Mononuclear cell (primary cell): ENCODE results near the gene PHLDB1. TPM values are rescaled to one million over a fixed set of nuclear protein-coding genes. Genes with fewer than 3 reads are reported as not detected.
"Not testable (repeated sequence)": the region's sequence is repeated elsewhere in the genome, so short reads cannot be mapped to it uniquely, and the experiment has no call there.

ENCODE experiments used
- H3K27me3 ChIP-seq: 2 replicates; pipeline ENCODE4 v1.6.0; 2011; ENCODE audit warnings: low read length, control low read depth; ENCODE audit not compliant: insufficient read depth
- H3K4me1 ChIP-seq: 2 replicates; pipeline ENCODE4 v1.5.1; 2011; ENCODE audit warnings: mild to moderate bottlenecking, low read length, control low read depth; ENCODE audit not compliant: insufficient read depth
- H3K4me3 ChIP-seq: 2 replicates; pipeline ENCODE4 v1.5.1; 2011; ENCODE audit warnings: mild to moderate bottlenecking, low read length, moderate library complexity
- H3K9me3 ChIP-seq: 2 replicates; pipeline ENCODE4 v1.5.1; 2011; ENCODE audit warnings: low read depth, mild to moderate bottlenecking, control low read depth, low read length
- total RNA-seq: library from RNA; depleted of rRNA; stranded (reverse); fragments of >200 nt; gene quantifications from one replicate; pipeline ENCODE4 v1.2.3, GENCODE V29; 2012

PHLDB1 gene
- 0.63 TPM for total RNA-seq

DNA sequence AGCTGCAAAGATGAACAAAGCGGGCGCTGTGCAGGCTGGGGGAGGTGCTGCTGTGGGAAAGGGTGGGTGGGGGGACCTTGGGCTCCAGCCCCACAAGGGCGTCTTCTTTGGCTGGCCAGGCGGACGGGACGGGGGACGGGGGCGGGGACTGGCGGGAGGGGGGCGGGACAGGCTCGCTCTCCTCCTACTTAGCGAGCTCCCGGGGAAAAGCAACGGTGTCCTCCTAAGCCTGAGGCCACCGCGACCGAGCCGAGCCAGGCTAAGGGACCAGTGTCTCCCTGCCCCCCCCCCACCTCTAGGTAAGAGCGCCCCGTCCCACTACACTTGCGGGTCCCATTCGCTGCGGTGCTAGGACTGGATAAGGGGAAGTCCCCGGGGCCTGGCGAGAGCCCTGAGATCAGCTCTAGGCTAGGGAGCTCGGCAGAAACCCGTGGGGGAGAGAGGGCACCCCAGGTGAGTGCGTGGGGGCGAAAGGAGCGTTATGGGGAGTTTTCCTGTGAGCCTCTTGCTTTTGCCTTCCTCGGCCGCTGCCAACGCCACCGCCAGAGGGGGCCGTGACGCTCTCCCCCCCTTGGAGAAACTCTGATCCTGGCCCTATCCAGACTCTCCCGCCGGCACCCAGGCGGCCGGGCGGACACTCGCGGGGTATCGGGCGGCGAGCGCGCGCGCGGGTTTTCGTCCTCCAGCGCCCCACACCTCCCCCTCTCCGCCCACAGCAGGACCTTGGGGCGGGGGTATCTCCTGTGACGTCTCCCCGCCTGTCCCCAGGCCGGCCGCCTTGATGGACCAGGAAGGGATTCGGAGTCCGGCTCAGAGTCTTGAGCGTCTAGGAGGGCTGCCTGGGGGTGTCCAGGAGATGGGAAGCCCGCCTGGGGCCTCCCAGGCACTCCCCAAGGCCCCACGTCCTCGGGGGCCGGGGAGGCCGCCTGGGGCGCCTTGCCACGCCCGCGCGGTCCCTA, at the start of gene PHLDB1:
Gene PHLDB1, plus strand, starts transcription at position 215 of the 959 bp plus-strand sequence. CDS start 6,222 bp downstream, outside the sequence.
- peak within 1 kb of the TSS; percentile 30 for H3K4me3 ChIP-seq
- H3K27me3 ChIP-seq = peaks cover 39% of the 10 kb centered on the region
- peaks cover 44% of the 10 kb centered on the region for H3K4me1 ChIP-seq
- H3K9me3 ChIP-seq = no peaks in the 10 kb centered on the region

DNA sequence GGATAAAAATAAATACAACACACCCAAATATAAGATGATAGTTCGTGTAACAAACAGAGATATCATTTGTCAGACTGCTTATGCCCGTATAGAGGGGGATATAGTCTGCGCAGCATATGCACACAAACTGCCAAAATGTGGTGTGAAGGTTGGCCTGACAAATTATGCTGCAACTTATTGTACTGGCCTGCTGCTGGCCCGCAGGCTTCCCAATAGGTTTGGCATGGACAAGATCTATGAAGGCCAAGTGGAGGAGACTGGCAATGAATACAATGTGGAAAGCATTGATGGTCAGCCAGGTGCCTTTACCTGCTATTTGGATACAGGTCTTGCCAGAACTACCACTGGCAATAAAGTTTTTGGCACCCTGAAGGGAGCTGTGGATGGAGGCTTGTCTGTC, 46.6 kb upstream of the PHLDB1 start:
- H3K9me3 ChIP-seq = no peaks in the 10 kb centered on the region
- H3K4me1 ChIP-seq = peaks cover 7% of the 10 kb centered on the region
- no peak overlapping the region for H3K4me3 ChIP-seq
- no peaks in the 10 kb centered on the region for H3K27me3 ChIP-seq

DNA sequence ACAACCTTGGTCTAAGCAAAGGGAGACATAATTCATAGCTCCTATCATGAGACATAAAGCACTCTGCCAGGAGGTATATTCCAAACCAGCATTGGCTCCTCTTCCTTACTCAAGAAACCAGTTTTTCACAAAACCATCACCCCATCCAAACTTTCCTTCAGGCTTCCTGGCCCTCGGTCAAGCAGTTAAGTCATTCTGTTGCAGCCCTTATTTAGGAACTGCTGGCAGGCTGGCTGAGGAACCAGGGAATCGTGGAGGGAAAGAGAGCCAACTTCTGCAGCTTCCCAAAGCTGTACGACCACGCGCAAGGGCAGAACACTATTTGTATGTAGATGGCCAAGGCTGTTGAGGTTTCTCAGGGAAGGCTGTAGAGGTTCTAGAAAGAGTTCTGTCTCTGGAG, 42.4 kb upstream of the PHLDB1 start:
- no peaks in the 10 kb centered on the region for H3K27me3 ChIP-seq
- H3K9me3 ChIP-seq = no peaks in the 10 kb centered on the region
- no peak overlapping the region for H3K4me3 ChIP-seq
- H3K4me1 ChIP-seq = peaks cover 7% of the 10 kb centered on the region

DNA sequence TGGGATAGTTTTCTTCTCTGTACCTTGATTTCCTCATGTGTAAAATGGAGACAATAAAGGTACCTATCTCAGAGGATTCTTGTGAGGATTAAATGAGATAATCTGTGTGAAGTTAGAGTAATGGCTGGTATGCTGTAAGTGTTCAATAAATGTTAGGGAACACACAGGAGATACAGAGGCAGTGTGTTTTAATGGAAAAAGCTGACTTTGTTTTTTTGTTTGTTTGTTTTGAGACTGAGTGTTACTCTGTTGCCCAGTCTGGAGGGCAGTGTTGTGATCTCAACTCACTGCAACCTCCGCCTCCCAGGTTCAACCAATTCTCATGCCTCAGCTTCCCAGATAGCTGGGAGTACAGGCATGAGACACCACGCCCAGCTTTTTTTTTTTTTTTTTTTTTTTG, 37.7 kb upstream of the PHLDB1 start:
- peaks cover 29% of the 10 kb centered on the region for H3K4me1 ChIP-seq
- H3K4me3 ChIP-seq = no peak overlapping the region
- no peaks in the 10 kb centered on the region for H3K27me3 ChIP-seq
- no peaks in the 10 kb centered on the region for H3K9me3 ChIP-seq

DNA sequence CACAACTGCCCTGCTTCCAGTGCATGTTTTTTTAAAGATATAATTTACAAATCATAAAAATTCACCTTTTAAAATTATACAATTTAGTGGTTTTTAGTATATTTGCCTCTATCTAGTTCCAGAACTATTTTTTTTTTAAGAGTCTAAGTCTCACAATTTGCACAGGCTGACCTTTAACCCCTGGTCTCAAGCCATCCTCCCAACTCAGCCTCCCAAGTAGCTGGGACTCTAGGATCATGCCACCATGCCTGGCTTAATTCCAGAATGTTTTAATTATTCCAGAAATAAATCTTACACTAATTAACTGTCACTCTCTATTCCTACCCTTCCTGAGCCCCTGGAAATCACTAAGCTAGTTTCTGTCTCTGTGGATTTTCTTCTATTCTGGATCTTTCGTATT, 36.6 kb upstream of the PHLDB1 start:
- Histone ChIP-seq H3K4me3 (no peak overlapping the region), H3K4me1 (peaks cover 28% of the 10 kb centered on the region), H3K27me3 (no peaks in the 10 kb centered on the region), H3K9me3 (no peaks in the 10 kb centered on the region)

DNA sequence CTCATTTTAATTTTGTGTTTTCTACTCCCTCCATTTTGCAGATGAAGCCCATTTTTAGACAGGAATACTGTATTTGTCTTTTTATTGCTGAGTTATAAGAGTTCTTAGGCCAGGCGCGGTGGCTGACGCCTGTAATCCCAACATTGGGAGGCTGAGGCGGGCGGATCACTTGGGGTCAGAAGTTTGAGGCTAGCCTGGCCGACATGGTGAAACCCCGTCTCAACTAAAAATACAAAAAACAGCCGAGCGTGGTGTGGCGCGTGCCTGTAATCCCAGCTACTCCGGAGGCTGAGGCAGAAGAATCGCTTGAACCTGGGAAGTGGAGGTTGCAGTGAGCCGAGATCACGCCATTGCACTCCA, 35.7 kb upstream of the PHLDB1 start:
- H3K27me3 ChIP-seq, H3K9me3 ChIP-seq: not testable (repeated sequence)
- peak overlapping the region; percentile 100 for H3K4me3 ChIP-seq
- peaks cover 29% of the 10 kb centered on the region for H3K4me1 ChIP-seq

DNA sequence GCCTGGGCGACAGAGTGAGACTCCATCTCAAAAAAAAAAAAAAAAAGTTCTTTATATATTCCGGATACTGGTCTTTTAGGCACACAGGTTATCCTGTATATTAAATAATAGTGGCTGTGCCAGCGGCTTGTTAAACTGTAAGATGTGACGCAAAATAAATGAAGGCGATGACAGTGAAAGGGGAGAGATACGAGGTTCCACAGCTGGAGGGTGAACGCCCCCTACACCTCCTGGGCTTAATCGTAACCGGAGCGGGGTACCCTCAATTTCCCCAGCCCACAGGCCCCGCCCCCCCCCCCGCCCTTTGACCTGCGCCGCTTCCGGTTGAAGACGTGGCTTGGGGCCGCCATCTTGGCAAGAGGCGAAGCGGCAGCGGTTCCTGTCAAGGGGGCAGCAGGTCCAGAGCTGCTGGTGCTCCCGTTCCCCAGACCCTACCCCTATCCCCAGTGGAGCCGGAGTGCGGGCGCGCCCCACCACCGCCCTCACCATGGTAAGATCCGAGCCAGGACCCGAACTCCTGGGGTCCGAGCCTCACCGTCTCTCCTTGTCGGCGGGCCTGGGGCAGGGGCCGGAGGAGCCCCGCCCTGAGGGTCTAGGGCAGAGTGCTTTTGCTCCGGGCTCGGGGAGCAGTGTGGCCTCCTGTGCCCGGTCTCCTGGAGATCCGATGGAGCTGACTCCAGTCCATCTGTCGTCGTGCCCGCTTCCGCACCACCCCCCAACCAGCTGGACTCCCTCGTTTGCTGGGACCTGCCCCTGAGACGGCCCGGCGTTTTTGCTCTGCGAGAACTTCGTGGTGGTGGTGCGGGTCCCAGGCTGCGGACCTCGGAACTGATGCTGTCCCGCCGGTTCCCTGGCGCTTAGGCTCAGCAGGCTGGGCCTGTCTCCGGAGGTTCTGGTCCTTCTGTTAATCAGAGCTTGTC, 35.1 kb upstream of the PHLDB1 start, which contains the start of gene ARCN1:
Gene ARCN1, plus strand, starts transcription at position 349 of the 920 bp plus-strand sequence. Its CDS starts 139 bp downstream, at position 488.
- no peaks in the 10 kb centered on the region for H3K27me3 ChIP-seq
- H3K4me1 ChIP-seq = peaks cover 35% of the 10 kb centered on the region
- peak within 1 kb of the TSS; percentile 100 for H3K4me3 ChIP-seq
- H3K9me3 ChIP-seq = no peaks in the 10 kb centered on the region

DNA sequence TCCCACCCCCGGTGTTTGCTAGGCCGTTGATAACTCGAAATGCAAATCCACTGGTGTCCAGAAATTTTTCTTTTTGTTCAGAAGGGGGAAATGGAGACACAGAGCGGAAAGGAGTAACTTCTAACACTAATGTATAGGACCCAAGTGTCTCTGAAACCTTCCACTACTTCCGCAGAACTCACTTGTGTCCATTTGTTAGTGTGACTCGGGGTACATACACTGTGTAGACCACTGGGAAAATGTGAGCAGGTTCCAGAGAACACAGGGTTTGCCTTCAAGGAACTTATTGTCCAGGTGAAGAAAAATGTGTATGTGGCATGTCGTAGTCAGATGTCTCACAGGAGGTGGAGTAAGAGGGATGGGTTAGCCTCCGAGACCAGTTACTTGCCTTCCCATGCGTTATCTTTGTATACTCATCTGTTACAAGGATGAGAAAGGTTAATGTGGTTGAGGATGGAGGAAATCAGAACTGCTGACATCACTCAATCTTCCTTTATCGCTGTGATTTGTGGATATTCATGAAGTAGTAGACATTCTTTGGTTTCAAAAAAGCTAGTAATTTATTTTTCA, 34.3 kb upstream of the PHLDB1 start:
- no peaks in the 10 kb centered on the region for H3K27me3 ChIP-seq
- H3K4me3 ChIP-seq = peak overlapping the region; percentile 100
- no peaks in the 10 kb centered on the region for H3K9me3 ChIP-seq
- peaks cover 37% of the 10 kb centered on the region for H3K4me1 ChIP-seq

DNA sequence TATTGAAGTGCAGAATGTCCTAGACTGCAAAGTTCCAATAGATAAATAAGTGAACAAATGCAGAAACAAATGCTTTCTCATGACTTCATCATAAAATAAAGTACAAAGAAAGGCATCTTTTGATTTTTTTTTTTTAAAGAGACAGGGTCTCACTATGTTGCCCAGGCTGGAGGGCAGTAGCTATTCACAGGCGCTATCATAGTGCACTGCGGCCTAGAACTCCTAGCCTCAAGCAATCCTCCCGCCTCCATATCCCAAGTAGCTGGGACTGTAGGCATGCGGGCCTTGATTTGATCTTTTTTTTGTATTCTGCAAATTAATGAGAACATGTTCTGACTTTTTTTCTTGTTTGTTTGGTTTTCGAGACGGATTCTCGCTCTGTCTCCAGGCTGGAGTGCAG, 32.8 kb upstream of the PHLDB1 start:
- Histone ChIP-seq H3K4me1 (peaks cover 37% of the 10 kb centered on the region), H3K27me3 (no peaks in the 10 kb centered on the region), H3K4me3 (no peak overlapping the region), H3K9me3 (no peaks in the 10 kb centered on the region)

DNA sequence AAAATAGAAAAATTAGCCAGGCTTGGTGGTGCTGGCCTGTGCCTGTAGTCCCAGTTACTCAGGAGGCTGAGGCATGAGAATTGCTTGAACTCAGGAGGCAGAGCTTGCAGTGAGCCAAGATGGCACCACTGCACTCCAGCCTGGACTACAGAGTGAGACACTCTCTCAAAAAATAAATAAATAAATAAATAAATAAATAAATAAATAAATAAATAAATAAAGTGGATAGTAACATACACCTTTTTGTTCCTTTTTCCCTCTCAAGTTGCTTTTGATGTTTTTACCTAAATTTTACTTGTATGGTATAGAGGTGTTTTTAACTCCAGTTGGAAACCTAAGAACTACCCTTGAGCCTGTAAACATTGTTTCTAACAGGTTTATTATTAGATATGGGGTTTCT, 29.4 kb upstream of the PHLDB1 start:
- not testable (repeated sequence) for H3K27me3 ChIP-seq, H3K4me3 ChIP-seq, H3K9me3 ChIP-seq
- H3K4me1 ChIP-seq = peaks cover 28% of the 10 kb centered on the region

DNA sequence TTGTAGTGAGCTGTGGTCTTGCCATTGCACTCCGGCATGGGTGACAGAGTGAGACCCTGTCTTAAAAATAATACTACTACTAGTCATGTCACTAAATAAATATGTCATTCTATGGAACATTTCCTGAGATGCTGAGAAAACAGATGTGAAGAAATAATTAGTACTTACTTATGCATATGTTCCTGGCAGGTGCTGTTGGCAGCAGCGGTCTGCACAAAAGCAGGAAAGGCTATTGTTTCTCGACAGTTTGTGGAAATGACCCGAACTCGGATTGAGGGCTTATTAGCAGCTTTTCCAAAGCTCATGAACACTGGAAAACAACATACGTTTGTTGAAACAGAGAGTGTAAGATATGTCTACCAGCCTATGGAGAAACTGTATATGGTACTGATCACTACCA, 26.4 kb upstream of the PHLDB1 start:
- H3K27me3 ChIP-seq = no peaks in the 10 kb centered on the region

DNA sequence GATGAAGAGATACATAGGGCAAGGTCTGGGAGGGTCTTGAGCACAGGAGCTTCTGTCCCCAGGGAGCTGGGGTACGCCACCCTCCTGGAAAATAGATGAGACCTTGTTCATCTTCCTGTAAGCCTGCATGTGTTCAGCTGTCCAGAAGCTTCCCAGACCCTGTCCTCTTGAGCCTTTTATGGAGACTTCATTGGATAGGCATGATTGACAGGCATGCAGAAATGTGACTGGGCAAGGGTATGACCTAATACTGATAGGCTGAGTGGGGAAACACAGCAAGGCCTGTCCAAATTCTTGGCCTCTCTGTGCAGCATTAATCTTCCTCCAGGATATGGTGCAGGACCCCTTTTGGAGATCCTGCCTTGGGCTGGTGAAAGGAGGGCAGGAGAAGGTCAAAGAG, 19.5 kb upstream of the PHLDB1 start:
- no peaks in the 10 kb centered on the region for H3K27me3 ChIP-seq
- no peaks in the 10 kb centered on the region for H3K4me1 ChIP-seq
- H3K4me3 ChIP-seq = no peak overlapping the region
- no peaks in the 10 kb centered on the region for H3K9me3 ChIP-seq

More for the DNA sequence above, 26.4 kb upstream of the PHLDB1 start:
- Histone ChIP-seq H3K9me3 (no peaks in the 10 kb centered on the region), H3K4me1 (peaks cover 8% of the 10 kb centered on the region), H3K4me3 (no peak overlapping the region)

DNA sequence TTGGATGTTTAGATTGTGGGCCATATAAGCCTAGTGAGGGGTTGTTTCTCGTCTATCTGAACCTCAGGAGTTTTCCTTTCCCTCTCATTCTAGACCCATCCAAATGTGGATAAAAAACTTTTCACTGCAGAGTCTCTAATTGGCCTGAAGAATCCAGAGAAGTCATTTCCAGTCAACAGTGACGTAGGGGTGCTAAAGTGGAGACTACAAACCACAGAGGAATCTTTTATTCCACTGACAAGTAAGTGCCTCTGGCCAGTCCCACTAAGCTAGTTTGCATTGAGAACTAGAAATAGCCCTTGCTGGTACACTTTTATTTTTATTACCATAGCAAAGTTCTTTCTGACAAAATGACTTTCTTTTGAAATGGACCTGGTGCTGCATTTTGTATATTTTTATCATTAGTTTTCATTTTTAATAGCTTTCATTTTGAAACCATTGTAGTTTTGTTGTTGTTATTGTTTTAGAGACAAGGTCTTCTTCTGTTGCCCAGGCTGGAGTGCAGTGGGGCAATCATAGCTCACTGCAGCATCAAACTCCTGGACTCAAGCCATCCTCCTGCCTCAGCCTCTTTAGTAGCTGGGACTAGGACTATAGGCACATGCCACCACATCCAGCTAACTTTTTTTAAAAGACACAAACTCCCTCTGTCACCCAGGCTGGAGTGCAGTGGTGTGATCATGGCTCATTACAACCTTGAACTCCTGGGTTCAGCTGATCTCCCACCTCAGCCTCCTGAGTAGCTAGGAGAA, 14.6 kb upstream of the PHLDB1 start:
- Histone ChIP-seq H3K4me1 (no peaks in the 10 kb centered on the region), H3K9me3 (no peaks in the 10 kb centered on the region), H3K4me3 (no peak overlapping the region), H3K27me3 (no peaks in the 10 kb centered on the region)

DNA sequence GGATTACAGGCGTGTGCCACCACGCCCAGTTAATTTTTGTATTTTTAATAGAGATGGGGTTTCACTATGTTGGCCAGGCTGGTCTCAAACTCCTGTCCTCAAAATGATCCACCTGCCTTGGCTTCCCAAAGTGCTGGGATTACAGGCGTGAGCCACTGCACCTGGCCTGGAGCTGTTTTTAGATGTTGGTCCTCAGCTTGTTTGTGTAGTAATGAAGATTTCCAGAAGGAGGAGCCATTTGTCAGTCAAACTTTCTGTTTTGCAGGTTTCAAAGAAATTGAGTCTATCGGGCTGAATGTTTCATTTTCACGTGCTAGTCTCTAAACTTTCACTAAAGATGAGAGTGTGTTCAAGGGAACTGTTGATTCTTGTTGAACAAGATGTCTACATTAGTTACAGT, 12.4 kb upstream of the PHLDB1 start:
- H3K4me1 ChIP-seq, H3K4me3 ChIP-seq, H3K27me3 ChIP-seq, H3K9me3 ChIP-seq: not testable (repeated sequence)
